SW480 (cell line): ENCODE measurements around the gene LDLRAD3.
A peak's percentile ranks its signal among the peaks of the same experiment; 100 is the strongest.
"Not testable (repeated sequence)": the region's sequence is repeated elsewhere in the genome, so short reads cannot be mapped to it uniquely, and the experiment has no call there.

ENCODE experiments used
- DNase-seq: peaks from one replicate; pipeline ENCODE4 v3.0.0-alpha.2; 2016; ENCODE audit warnings: low spot score

Gene LDLRAD3

GRCh38 chr11:35995681-35996271 is 51.9 kb downstream of the LDLRAD3 start:
- DNase-seq = no peak

GRCh38 chr11:35997902-35998520 is 54.1 kb downstream of the LDLRAD3 start:
- DNase-seq = no peak

GRCh38 chr11:35998634-35999033 is 54.8 kb downstream of the LDLRAD3 start:
- DNase-seq = no peak

- no peak for DNase-seq
Measured at GRCh38 chr11:36000616-36001190, 56.8 kb downstream of the LDLRAD3 start.

GRCh38 chr11:36002196-36002595 is 58.3 kb downstream of the LDLRAD3 start:
- DNase-seq = no peak

- DNase-seq = no peak
Measured at GRCh38 chr11:36002796-36003195, 58.9 kb downstream of the LDLRAD3 start.

GRCh38 chr11:36006556-36006955 is 62.7 kb downstream of the LDLRAD3 start:
- DNase-seq = no peak

- no peak for DNase-seq
Measured at GRCh38 chr11:36007127-36007655, 63.3 kb downstream of the LDLRAD3 start.

GRCh38 chr11:36008584-36008983 is 64.7 kb downstream of the LDLRAD3 start:
- no peak for DNase-seq

GRCh38 chr11:36009473-36009872 is 65.6 kb downstream of the LDLRAD3 start:
- DNase-seq = peak; percentile 10

- no peak for DNase-seq
Measured at GRCh38 chr11:36010010-36010740, 66.3 kb downstream of the LDLRAD3 start.

GRCh38 chr11:36011574-36011973 is 67.7 kb downstream of the LDLRAD3 start:
- DNase-seq = no peak

- no peak for DNase-seq
Measured at GRCh38 chr11:36012455-36012854, 68.6 kb downstream of the LDLRAD3 start.

- DNase-seq = no peak
Measured at GRCh38 chr11:36012979-36013378, 69.1 kb downstream of the LDLRAD3 start.

GRCh38 chr11:36013446-36013845 is 69.6 kb downstream of the LDLRAD3 start:
- not testable (repeated sequence) for DNase-seq

- DNase-seq = no peak
Measured at GRCh38 chr11:36013950-36014897, 70.4 kb downstream of the LDLRAD3 start.

- DNase-seq = no peak
Measured at GRCh38 chr11:36014898-36015665, 71.2 kb downstream of the LDLRAD3 start.

- no peak for DNase-seq
Measured at GRCh38 chr11:36015799-36016198, 71.9 kb downstream of the LDLRAD3 start.

GRCh38 chr11:36016263-36016662 is 72.4 kb downstream of the LDLRAD3 start:
- no peak for DNase-seq

GRCh38 chr11:36016709-36017108 is 72.8 kb downstream of the LDLRAD3 start:
- DNase-seq = no peak
